ENCODE results near the gene PSMA4.

DNA sequence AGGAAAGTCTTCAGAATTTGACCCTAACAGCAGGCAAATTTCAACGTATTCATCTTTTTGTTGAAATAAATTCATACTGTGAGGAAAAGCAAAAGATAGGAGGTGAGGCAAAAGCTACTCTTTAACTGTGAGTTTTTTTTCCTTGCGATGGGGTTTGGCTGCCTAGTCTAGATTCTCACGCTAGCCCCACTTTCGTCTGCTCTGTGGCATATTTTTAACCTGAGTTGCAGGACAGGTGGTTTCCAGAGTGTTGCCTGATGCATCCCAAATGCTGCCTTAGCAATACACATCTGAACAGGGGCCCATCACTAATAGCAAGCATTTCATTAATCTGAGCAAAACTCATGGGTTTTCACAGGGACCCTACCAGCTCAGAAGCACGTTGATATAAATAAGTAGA is 11.7 kb downstream of the PSMA4 start:
- TF ChIP-seq SIN3A (IDR thresholded peaks at IDR 0.05; ENCODE audit: borderline replicate concordance, insufficient read depth, low read length) (no peak), REST (IDR thresholded peaks at IDR 0.05; ENCODE audit: insufficient read depth in 1 of 2, low read depth in 2 of 2, low read length in 2 of 2) (no peak), POLR2AphosphoS5 (IDR thresholded peaks at IDR 0.05; ENCODE audit: low read depth, low read length) (no peak), TAF1 (IDR thresholded peaks at IDR 0.05; ENCODE audit: borderline replicate concordance, insufficient read depth, low read length) (no peak)
